Neural cell (in vitro differentiated cells): ENCODE results near the gene P2RX4.

Experiments
- CTCF ChIP-seq: fragments of 450-650 bp; IDR thresholded peaks from 2 replicates; pipeline ENCODE4 v1.5.1; 2014; ENCODE audit warnings: antibody characterized with exemption, mild to moderate bottlenecking, moderate library complexity; ENCODE audit not compliant: poor library complexity, severe bottlenecking
- EZH2 ChIP-seq: fragments of 200-600, 300-800 bp; shearing (Covaris generic), sonication (generic); IDR thresholded peaks from 2 replicates; pipeline ENCODE4 v1.6.1; 2014; ENCODE audit warnings: antibody characterized with exemption, low read length, borderline replicate concordance, mild to moderate bottlenecking; ENCODE audit not compliant: insufficient read depth, poor library complexity, severe bottlenecking
- MXI1 ChIP-seq: fragments of 450-650 bp; conservative IDR thresholded peaks from 2 replicates; pipeline ENCODE4 v1.6.1; 2014; ENCODE audit warnings: antibody characterized with exemption, mild to moderate bottlenecking; ENCODE audit not compliant: poor library complexity, severe bottlenecking
- POLR2AphosphoS5 ChIP-seq: IDR thresholded peaks from 2 replicates; pipeline ENCODE4 v1.6.1; 2012
- RAD21 ChIP-seq: fragments of 450-650 bp; conservative IDR thresholded peaks from 2 replicates; pipeline ENCODE4 v1.6.1; 2014; ENCODE audit warnings: antibody characterized with exemption, mild to moderate bottlenecking, moderate library complexity
- REST ChIP-seq: IDR thresholded peaks from 2 replicates; pipeline ENCODE4 v1.6.1; 2012; ENCODE audit warnings: borderline replicate concordance
- SMC3 ChIP-seq: fragments of 450-650 bp; conservative IDR thresholded peaks from 2 replicates; pipeline ENCODE4 v1.6.1; 2014; ENCODE audit warnings: antibody characterized with exemption, mild to moderate bottlenecking, moderate library complexity; ENCODE audit not compliant: poor library complexity
- TAF1 ChIP-seq: IDR thresholded peaks from 2 replicates; pipeline ENCODE4 v1.6.1; 2012; ENCODE audit warnings: low read depth

GRCh38 chr12:121182222-121182893 is 27.6 kb upstream of the P2RX4 start:
- TF ChIP-seq CTCF, result no peak
- no peak for TF ChIP-seq REST
- TF ChIP-seq EZH2, result no peak
- TF ChIP-seq POLR2AphosphoS5, result no peak
- TF ChIP-seq RAD21, result no peak
- TF ChIP-seq TAF1, result no peak
- TF ChIP-seq MXI1, result no peak
- no peak for TF ChIP-seq SMC3
